Measurements from ENCODE around the gene PPM1J.
"Not testable (repeated sequence)": the region's sequence is repeated elsewhere in the genome, so short reads cannot be mapped to it uniquely, and the experiment has no call there.

DNA sequence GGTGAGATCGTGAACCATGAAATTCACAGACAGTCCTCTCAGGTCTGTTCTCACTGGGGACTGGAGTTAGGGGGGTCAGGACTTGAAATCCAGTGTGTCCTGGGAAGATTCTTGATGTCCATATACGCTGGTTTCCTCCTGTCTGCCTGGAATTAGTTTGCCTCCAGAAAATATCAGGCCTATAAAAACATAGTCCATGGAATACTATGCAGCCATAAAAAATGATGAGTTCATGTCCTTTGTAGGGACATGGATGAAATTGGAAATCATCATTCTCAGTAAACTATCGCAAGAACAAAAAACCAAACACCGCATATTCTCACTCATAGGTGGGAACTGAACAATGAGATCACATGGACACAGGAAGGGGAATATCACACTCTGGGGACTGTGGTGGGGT lies 9.1 kb upstream of the PPM1J start:
- not testable (repeated sequence) for TF ChIP-seq POLR2A, CTCF (IDR thresholded peaks at IDR 0.05)
